Heart left ventricle (tissue), 13 donors: ENCODE measurements around the gene PEAK1.

Source experiments
- POLR2A ChIP-seq, 2 donors: fragments of 450-650 bp; IDR thresholded peaks; one replicate each; pipeline ENCODE4 v1.6.1; 2017; ENCODE audit warnings: antibody characterized with exemption in 2 of 2, mild to moderate bottlenecking in 2 of 2, moderate library complexity in 2 of 2
- TF ChIP-seq, protein P1 (sequence below), 12 donors: fragments of 200-600 bp; sonication (generic) in 4 of 12; IDR thresholded peaks; one replicate each; pipeline versions ENCODE4 v1.5.0 to v1.8.0; 2018 to 2022; ENCODE audit warnings: antibody characterized with exemption in 12 of 12, mild to moderate bottlenecking in 5 of 12
- donor health status: ischemic (EF 13 %, LVEDD 7.1; RV severe dilation, severe dysfunction).
- donor health status: DM: no; HTN: yes; CAD: no.
- donor health status: DM: no; HTN: no; CAD: no.
- donor health status: ischemic (EF 25% LVEDD 6.9; RV normal size, moderate dysfunction).
- donor health status: ischemic (EF 25% LVEDD 5.7; RV mildly dilated, moderate dysfunction).
- donor health status: ischemic (EF 35%, LVEDD 5.7; RV mildly dilated, moderate dysfunction).
- donor health status: nonischemic (EF 11% LVEDD 7.7; RV severe dilation, severe dysfunction).
- donor health status: DM: yes; HTN: yes; CAD: no.
- donor health status: PGD.
- donor health status: ischemic (EF 29% LVEDD 5.4; RV normal size, mild dysfunction).
- donor health status: nonischemic (EF 23%, LVEDD 6.1; RV moderate dilation, normal function).

- TF ChIP-seq, protein P1, sequence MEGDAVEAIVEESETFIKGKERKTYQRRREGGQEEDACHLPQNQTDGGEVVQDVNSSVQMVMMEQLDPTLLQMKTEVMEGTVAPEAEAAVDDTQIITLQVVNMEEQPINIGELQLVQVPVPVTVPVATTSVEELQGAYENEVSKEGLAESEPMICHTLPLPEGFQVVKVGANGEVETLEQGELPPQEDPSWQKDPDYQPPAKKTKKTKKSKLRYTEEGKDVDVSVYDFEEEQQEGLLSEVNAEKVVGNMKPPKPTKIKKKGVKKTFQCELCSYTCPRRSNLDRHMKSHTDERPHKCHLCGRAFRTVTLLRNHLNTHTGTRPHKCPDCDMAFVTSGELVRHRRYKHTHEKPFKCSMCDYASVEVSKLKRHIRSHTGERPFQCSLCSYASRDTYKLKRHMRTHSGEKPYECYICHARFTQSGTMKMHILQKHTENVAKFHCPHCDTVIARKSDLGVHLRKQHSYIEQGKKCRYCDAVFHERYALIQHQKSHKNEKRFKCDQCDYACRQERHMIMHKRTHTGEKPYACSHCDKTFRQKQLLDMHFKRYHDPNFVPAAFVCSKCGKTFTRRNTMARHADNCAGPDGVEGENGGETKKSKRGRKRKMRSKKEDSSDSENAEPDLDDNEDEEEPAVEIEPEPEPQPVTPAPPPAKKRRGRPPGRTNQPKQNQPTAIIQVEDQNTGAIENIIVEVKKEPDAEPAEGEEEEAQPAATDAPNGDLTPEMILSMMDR (IDR thresholded peaks at IDR 0.05), result no peak
- TF ChIP-seq POLR2A (IDR thresholded peaks at IDR 0.05), result no peak
Measured at GRCh38 chr15:77358545-77359240, 61.2 kb downstream of the PEAK1 start.
